GM12873 (cell line): ENCODE data around the gene MAPKBP1.

ENCODE experiments used
- TF ChIP-seq, protein P1 (sequence below): IDR thresholded peaks from 2 replicates; pipeline ENCODE4 v1.5.1; 2012; ENCODE audit warnings: low read depth, mild to moderate bottlenecking, moderate library complexity, low read length, control low read depth; ENCODE audit not compliant: insufficient read depth; ENCODE audit errors: missing control alignments

MAPKBP1 gene

DNA sequence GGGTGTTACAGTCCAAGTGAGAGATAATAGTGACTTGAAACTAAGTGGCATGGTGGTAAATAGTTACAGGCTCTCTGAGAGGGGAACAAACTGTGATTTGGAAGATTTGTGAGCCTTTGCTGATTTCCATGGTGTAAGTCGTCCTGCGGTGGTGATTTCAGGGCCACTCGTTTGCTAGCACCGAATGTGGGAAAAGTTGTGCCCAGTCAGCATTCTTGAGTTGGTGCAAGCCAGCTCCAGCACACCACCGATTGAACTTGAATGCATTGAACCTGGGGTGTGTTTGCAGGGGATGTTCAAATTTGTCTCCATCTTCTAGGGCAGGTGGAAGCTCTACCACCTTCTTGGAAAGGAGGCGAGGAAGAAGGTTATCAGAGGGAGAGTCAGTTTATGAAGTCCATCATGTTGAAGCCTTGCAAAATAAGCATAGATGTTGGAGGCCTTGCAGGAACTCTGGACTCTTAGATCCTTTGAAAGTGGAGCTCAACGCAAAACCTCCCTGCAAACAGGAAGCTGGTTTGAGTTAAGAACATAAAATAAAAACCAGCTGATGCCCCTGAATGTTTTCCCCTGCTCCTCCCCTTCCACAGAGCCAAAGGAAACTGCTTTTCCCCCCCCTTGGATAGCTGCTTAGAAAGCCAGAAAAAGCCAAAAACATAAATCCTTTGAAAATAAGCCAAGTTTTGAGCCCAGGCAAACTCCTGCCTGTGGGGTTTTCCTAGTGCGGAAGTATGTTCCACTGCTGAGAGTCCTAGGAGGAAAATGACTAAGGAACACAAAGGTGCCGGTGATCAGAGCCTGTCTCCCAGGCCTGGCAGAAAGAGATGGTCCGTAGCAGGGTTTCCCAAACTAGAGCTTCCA, 21.9 kb downstream of the MAPKBP1 start:
- TF ChIP-seq, protein P1, sequence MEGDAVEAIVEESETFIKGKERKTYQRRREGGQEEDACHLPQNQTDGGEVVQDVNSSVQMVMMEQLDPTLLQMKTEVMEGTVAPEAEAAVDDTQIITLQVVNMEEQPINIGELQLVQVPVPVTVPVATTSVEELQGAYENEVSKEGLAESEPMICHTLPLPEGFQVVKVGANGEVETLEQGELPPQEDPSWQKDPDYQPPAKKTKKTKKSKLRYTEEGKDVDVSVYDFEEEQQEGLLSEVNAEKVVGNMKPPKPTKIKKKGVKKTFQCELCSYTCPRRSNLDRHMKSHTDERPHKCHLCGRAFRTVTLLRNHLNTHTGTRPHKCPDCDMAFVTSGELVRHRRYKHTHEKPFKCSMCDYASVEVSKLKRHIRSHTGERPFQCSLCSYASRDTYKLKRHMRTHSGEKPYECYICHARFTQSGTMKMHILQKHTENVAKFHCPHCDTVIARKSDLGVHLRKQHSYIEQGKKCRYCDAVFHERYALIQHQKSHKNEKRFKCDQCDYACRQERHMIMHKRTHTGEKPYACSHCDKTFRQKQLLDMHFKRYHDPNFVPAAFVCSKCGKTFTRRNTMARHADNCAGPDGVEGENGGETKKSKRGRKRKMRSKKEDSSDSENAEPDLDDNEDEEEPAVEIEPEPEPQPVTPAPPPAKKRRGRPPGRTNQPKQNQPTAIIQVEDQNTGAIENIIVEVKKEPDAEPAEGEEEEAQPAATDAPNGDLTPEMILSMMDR: no peak

DNA sequence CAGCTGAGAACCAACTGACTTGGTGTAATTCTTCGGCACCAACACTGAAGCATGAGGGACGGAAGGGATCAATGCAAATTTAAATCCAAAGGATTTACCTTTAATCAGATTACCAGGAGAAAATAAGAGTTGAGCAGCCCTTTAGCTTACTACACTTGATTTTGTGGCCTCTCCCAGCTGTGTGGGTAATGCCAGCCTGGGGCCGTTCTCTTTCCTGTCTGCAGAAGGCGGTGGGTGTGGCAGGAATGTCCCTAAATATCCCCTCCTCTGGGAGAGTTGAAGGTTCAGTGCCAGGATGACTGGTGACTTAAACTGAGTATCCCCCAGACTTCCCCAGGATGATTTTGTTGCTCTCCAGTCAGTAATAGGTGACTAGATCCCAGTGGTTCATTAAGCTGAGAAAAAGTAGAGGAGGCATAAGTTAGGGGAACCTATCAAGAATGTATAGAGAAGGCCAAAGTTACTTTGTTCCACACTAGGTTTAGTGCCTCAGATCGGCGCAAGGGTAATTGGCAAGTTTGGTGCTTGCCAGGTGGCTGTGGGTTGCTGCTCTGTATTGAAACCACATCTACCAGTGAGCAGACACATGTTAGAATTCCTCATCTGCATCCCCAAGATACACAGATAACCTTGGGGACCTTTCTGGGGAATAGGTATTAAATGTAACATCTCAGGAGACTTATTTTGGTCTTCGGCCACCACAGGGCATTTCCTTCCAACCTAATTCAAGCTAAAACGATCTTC, 23.1 kb downstream of the MAPKBP1 start:
- TF ChIP-seq, protein P1: no peak

DNA sequence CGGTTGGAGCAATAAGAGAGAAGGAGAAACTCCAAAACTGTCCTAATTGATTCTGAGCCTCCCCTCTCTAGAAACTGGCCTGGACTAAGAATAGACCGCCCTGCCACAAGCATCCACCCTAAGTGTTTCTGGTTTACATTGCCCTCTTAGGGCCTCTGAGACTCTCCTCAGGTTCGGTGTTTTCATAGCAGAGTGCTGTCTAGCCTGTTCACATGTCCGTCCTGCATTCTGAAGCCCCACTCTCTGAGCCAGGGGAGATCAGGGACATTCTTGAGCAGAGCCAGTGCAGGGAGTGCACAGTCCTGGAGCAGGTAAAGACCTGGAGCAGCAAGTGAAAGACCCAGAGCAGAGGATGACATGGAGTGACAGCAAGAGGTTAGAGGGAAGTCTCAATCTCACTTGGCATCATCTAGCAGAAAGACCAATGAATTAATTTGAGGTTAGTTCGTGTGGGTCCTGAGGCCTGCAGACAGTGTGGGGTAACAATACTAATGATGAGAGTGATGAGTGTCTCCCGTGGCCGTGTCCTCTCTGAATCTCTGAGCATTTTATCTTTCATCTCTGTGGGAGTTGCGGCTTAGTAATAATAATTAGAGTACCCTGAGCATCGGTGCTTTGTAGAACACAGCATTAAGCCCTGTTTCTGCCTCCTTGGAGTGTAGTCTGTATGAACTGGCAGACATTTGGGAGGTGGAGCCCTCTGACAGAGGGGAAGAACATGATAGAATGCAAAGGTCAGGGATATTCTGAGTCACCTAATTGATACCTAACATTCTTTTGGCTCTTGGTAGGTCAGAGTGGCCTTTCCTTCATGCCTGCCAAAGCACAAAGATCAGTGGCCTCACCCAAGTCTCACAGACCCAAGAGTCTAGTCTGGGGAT, 24.6 kb downstream of the MAPKBP1 start:
- TF ChIP-seq, protein P1: no peak

DNA sequence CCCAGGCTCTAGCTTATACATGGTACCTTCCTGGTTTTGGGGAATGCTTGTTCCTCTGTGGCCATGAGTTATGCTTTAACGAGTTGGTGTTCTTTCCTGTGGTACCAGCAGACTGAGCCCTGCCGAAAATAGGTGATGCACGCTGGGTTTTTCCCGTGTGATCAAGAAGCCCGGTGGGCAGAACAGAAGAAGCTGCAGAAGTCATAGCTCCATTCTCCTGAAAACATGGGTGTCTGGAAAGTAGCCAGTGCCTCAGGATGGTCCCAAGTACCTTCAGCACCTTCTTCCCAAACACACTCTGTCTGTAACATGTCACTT, 25.2 kb downstream of the MAPKBP1 start:
- TF ChIP-seq, protein P1: no peak

DNA sequence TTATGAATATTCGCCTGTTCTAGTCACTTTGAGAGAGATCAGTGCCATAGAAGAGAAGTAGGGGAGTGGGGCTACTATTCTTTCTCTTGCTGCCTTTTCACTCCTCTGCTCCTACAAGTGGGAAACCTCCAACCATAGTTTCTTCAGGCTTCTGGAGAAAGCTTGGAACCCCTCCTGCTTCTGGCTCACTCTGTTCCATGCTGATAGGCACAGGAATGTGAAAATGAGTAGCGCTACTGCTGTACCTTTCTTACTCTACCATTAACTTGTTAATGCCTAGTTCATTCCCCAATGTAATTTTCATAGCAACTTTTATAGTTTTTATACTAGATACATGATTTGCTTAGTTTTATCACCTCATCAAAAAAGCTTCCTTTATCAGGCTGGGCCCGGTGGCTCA, 26.9 kb downstream of the MAPKBP1 start:
- TF ChIP-seq, protein P1: no peak

DNA sequence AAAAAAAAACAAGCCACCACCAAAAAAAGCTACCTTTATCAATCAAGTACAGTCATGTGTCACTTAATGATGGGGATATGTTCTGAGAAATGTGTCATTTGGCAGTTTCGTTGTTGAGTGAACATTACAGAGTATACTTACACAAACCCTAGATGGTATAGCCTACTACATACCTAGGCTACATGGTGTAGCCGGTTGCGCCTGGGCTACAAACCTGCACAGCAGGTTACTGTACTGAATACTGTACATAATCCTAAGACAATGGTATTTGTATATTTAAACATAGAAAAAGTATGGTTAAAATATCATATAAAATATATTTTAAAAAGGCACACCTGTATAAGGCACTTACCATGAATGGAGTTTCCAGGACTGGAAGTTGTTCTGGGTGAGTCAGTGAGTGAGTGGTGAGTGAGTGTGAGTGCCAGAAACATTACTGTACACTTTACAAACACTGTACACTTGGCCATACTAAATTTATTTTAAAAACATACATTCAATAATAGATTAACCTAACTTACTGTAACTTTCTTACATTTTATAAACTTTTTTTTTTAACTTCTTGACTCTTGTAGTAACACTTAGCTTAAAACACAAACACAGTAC, 27.7 kb downstream of the MAPKBP1 start:
- TF ChIP-seq, protein P1: no peak

DNA sequence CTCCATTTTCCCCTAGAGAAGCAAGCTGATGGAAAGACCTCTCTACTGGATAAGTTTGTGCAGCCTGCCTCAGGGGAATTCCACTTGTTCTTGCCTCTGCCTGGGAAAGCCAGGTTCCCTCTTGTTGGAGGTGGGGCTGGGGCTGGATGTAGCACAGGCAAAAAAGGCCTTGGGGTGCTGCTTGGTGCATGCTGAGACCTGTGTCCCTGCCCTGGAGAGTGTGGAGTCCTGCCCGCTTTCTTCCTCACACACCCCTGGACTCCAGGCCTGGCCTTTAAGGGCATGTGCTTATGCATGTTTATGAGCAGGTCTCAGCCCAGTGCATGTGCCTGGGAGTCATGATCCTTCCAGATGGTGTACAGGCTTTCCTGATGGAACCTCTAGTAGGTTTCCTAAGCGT, 30.1 kb downstream of the MAPKBP1 start:
- TF ChIP-seq, protein P1: no peak
